Prostate gland (tissue), 2 donors: Measurements from ENCODE around the gene FILIP1.

Experiments
- CTCF ChIP-seq, 4 experiments: fragments of 200-600 bp in 2 of 4; fragments of 450-650 bp in 2 of 4; sonication (generic) in 2 of 4; IDR thresholded peaks; 1 replicate in 3 of 4; 2 replicates in 1 of 4; pipeline ENCODE4 v1.5.1; 2016 to 2019; ENCODE audit warnings: antibody characterized with exemption in 4 of 4, mild to moderate bottlenecking in 2 of 4, moderate library complexity in 2 of 4
- POLR2A ChIP-seq: fragments of 450-650 bp; IDR thresholded peaks from one replicate; pipeline ENCODE4 v1.6.1; 2016; ENCODE audit warnings: antibody characterized with exemption, mild to moderate bottlenecking

DNA sequence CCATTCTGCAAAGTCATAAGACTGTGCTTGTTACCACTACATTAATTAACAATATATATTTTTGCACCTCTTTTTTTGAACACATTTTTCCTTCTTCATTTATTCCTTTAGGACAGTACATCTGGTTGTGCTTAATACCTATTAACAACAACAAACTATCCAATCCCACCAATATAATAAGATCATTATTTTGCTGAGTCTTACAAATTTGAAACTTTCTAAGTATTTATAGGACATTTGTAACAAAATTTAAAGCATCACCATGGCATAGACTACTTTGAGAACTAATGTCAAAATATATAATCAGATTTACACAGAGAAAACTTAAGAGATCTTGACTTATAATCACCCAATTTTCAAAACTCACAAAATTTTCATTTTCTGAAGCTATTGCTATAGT, 47.9 kb downstream of the FILIP1 start:
- TF ChIP-seq CTCF (IDR thresholded peaks at IDR 0.05), result no peak
- TF ChIP-seq POLR2A, result no peak
